ENCODE data around the gene VILL.

DNA sequence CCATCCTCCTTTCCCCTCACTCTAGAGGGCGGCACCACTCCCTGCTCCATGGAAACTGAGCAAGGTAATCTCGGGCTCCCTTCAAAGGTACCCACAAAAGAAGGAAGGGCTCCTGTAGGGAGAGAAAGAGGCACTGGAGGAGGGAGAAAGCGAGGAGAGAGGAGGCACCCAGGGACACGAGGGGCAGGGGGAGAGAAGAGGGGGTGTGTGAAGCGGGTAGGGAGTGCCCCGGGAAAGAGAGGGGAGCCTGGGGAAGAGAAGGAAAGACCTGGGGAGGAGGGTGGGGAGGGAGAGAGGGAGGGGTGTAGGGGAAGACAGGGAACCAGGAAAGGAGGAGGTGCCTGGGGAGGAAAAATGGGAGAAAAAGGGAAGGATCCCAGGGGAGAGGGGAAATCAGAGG, 523 bp downstream of the VILL start:
- TF ChIP-seq, protein P1, sequence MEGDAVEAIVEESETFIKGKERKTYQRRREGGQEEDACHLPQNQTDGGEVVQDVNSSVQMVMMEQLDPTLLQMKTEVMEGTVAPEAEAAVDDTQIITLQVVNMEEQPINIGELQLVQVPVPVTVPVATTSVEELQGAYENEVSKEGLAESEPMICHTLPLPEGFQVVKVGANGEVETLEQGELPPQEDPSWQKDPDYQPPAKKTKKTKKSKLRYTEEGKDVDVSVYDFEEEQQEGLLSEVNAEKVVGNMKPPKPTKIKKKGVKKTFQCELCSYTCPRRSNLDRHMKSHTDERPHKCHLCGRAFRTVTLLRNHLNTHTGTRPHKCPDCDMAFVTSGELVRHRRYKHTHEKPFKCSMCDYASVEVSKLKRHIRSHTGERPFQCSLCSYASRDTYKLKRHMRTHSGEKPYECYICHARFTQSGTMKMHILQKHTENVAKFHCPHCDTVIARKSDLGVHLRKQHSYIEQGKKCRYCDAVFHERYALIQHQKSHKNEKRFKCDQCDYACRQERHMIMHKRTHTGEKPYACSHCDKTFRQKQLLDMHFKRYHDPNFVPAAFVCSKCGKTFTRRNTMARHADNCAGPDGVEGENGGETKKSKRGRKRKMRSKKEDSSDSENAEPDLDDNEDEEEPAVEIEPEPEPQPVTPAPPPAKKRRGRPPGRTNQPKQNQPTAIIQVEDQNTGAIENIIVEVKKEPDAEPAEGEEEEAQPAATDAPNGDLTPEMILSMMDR (conservative IDR thresholded peaks at IDR 0.05; ENCODE audit: low read length): no peak
- no peak for TF ChIP-seq EZH2phosphoT487 (IDR thresholded peaks at IDR 0.05; ENCODE audit: borderline replicate concordance, low read depth, low read length)

Data from OCI-LY7 (cell line).